Measurements from ENCODE around the gene DSCAM.

DNA sequence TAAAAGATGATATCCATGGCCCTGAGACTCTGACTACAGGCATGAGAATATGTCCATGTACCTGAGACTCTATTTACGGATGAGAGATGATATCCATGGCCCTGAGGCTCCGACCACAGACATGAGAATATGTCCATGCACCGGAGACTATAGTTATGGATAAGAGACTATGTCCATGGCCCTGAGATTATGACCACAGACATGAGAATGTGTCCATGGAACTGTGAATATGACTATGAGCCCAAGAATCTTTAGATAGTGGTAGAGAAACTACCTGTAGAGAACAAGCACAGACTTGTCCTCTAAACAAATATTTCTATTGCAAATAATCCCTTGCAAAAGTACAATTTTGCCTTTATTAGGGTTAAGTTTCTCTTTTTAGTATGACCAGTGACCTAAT is 716.5 kb downstream of the DSCAM start:
- TF ChIP-seq, protein P1, sequence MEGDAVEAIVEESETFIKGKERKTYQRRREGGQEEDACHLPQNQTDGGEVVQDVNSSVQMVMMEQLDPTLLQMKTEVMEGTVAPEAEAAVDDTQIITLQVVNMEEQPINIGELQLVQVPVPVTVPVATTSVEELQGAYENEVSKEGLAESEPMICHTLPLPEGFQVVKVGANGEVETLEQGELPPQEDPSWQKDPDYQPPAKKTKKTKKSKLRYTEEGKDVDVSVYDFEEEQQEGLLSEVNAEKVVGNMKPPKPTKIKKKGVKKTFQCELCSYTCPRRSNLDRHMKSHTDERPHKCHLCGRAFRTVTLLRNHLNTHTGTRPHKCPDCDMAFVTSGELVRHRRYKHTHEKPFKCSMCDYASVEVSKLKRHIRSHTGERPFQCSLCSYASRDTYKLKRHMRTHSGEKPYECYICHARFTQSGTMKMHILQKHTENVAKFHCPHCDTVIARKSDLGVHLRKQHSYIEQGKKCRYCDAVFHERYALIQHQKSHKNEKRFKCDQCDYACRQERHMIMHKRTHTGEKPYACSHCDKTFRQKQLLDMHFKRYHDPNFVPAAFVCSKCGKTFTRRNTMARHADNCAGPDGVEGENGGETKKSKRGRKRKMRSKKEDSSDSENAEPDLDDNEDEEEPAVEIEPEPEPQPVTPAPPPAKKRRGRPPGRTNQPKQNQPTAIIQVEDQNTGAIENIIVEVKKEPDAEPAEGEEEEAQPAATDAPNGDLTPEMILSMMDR (conservative IDR thresholded peaks at IDR 0.05 in 1 of 2, IDR thresholded peaks at IDR 0.05 in 1 of 2; ENCODE audit: low read depth in 1 of 2, low read length in 2 of 2): no peak
- TF ChIP-seq EZH2 (IDR thresholded peaks at IDR 0.05; ENCODE audit: low read length, missing control alignments): no peak
